HEK293 (cell line): ENCODE results near the gene DNAAF8.

ENCODE experiments used
- ATF2 ChIP-seq: fragments of 450-650 bp; formaldehyde crosslinking; IDR thresholded peaks from 2 replicates; pipeline ENCODE4 v1.5.1; 2016; ENCODE audit warnings: missing biosample characterization, missing genetic modification characterization, low read depth
- CTCF ChIP-seq: fragments of 450-650 bp; formaldehyde crosslinking; IDR thresholded peaks from 2 replicates; pipeline ENCODE4 v1.5.1; 2016; ENCODE audit warnings: missing biosample characterization, missing genetic modification characterization
- INSM2 ChIP-seq: fragments of 450-650 bp; formaldehyde crosslinking; IDR thresholded peaks from 2 replicates; pipeline ENCODE4 v1.5.1; 2016; ENCODE audit warnings: missing biosample characterization, missing genetic modification characterization
- KLF9 ChIP-seq: fragments of 450-650 bp; formaldehyde crosslinking; IDR thresholded peaks from 2 replicates; pipeline ENCODE4 v1.5.1; 2016; ENCODE audit warnings: missing biosample characterization, missing genetic modification characterization, low read depth
- MYNN ChIP-seq: fragments of 450-650 bp; formaldehyde crosslinking; IDR thresholded peaks from 2 replicates; pipeline ENCODE4 v1.5.1; 2016; ENCODE audit warnings: missing biosample characterization, missing genetic modification characterization, borderline replicate concordance
- SALL2 ChIP-seq: fragments of 450-650 bp; formaldehyde crosslinking; IDR thresholded peaks from 2 replicates; pipeline ENCODE4 v1.5.0; 2017; ENCODE audit warnings: missing biosample characterization, mild to moderate bottlenecking, missing genetic modification characterization, borderline replicate concordance
- ZBTB10 ChIP-seq: fragments of 450-650 bp; formaldehyde crosslinking; IDR thresholded peaks from 2 replicates; pipeline ENCODE4 v1.5.1; 2016; ENCODE audit warnings: missing biosample characterization, missing genetic modification characterization
- ZBTB7A ChIP-seq: fragments of 450-650 bp; formaldehyde crosslinking; IDR thresholded peaks from 2 replicates; pipeline ENCODE4 v1.5.1; 2016; ENCODE audit warnings: low read depth, missing biosample characterization, missing genetic modification characterization
- ZBTB8A ChIP-seq: fragments of 450-650 bp; formaldehyde crosslinking; IDR thresholded peaks from 2 replicates; pipeline ENCODE4 v1.5.1; 2016; ENCODE audit warnings: missing biosample characterization, missing genetic modification characterization
- ZFP41 ChIP-seq: fragments of 450-650 bp; formaldehyde crosslinking; IDR thresholded peaks from 2 replicates; pipeline ENCODE4 v1.5.1; 2016; ENCODE audit warnings: missing biosample characterization, missing genetic modification characterization, borderline replicate concordance
- ZNF10 ChIP-seq: fragments of 450-650 bp; formaldehyde crosslinking; IDR thresholded peaks from 2 replicates; pipeline ENCODE4 v1.5.1; 2017; ENCODE audit warnings: missing biosample characterization, missing genetic modification characterization
- ZNF148 ChIP-seq: fragments of 450-650 bp; formaldehyde crosslinking; IDR thresholded peaks from 2 replicates; pipeline ENCODE4 v1.5.0; 2017; ENCODE audit warnings: missing biosample characterization, missing genetic modification characterization, borderline replicate concordance
- ZNF157 ChIP-seq: fragments of 450-650 bp; formaldehyde crosslinking; IDR thresholded peaks from 2 replicates; pipeline ENCODE4 v1.5.1; 2016; ENCODE audit warnings: missing biosample characterization, missing genetic modification characterization
- ZNF175 ChIP-seq: fragments of 450-650 bp; formaldehyde crosslinking; IDR thresholded peaks from 2 replicates; pipeline ENCODE4 v1.5.1; 2016; ENCODE audit warnings: missing biosample characterization, missing genetic modification characterization
- ZNF184 ChIP-seq: fragments of 450-650 bp; IDR thresholded peaks from 2 replicates; pipeline ENCODE4 v1.5.1; 2018; ENCODE audit warnings: missing biosample characterization, mild to moderate bottlenecking, missing genetic modification characterization
- ZNF2 ChIP-seq: fragments of 450-650 bp; formaldehyde crosslinking; IDR thresholded peaks from 2 replicates; pipeline ENCODE4 v1.5.1; 2016; ENCODE audit warnings: missing biosample characterization, missing genetic modification characterization
- ZNF202 ChIP-seq: fragments of 450-650 bp; formaldehyde crosslinking; IDR thresholded peaks from 2 replicates; pipeline ENCODE4 v1.5.1; 2016; ENCODE audit warnings: missing biosample characterization, missing genetic modification characterization, borderline replicate concordance
- ZNF302 ChIP-seq: fragments of 450-650 bp; formaldehyde crosslinking; IDR thresholded peaks from 2 replicates; pipeline ENCODE4 v1.5.1; 2016; ENCODE audit warnings: missing biosample characterization, missing genetic modification characterization, low read depth
- ZNF335 ChIP-seq: fragments of 450-650 bp; formaldehyde crosslinking; conservative IDR thresholded peaks from 2 replicates; pipeline ENCODE4 v1.5.1; 2016; ENCODE audit warnings: missing biosample characterization, missing genetic modification characterization
- ZNF391 ChIP-seq: fragments of 450-650 bp; formaldehyde crosslinking; IDR thresholded peaks from 2 replicates; pipeline ENCODE4 v1.5.1; 2016; ENCODE audit warnings: low read depth, missing biosample characterization, missing genetic modification characterization, borderline replicate concordance
- ZNF426 ChIP-seq: fragments of 450-650 bp; formaldehyde crosslinking; IDR thresholded peaks from 2 replicates; pipeline ENCODE4 v1.5.1; 2017; ENCODE audit warnings: missing biosample characterization, missing genetic modification characterization, mild to moderate bottlenecking, inconsistent platforms, moderate library complexity
- ZNF473 ChIP-seq: fragments of 450-650 bp; formaldehyde crosslinking; IDR thresholded peaks from 2 replicates; pipeline ENCODE4 v1.5.1; 2017; ENCODE audit warnings: missing biosample characterization, missing genetic modification characterization
- ZNF560 ChIP-seq: fragments of 450-650 bp; formaldehyde crosslinking; IDR thresholded peaks from 2 replicates; pipeline ENCODE4 v1.5.1; 2017; ENCODE audit warnings: missing biosample characterization, missing genetic modification characterization, borderline replicate concordance
- ZNF610 ChIP-seq: fragments of 450-650 bp; formaldehyde crosslinking; IDR thresholded peaks from 2 replicates; pipeline ENCODE4 v1.5.1; 2016; ENCODE audit warnings: missing biosample characterization, missing genetic modification characterization, borderline replicate concordance
- ZNF621 ChIP-seq: fragments of 450-650 bp; formaldehyde crosslinking; IDR thresholded peaks from 2 replicates; pipeline ENCODE4 v1.5.1; 2017; ENCODE audit warnings: missing biosample characterization, missing genetic modification characterization
- ZNF623 ChIP-seq: fragments of 450-650 bp; formaldehyde crosslinking; IDR thresholded peaks from 2 replicates; pipeline ENCODE4 v1.5.1; 2016; ENCODE audit warnings: missing biosample characterization, missing genetic modification characterization
- ZNF654 ChIP-seq: fragments of 450-650 bp; formaldehyde crosslinking; IDR thresholded peaks from 2 replicates; pipeline ENCODE4 v1.5.1; 2016; ENCODE audit warnings: low read depth, missing biosample characterization, missing genetic modification characterization
- ZNF701 ChIP-seq: fragments of 450-650 bp; formaldehyde crosslinking; IDR thresholded peaks from 2 replicates; pipeline ENCODE4 v1.5.1; 2016; ENCODE audit warnings: missing biosample characterization, missing genetic modification characterization
- ZNF707 ChIP-seq: fragments of 450-650 bp; formaldehyde crosslinking; IDR thresholded peaks from 2 replicates; pipeline ENCODE4 v1.5.1; 2016; ENCODE audit warnings: missing biosample characterization, missing genetic modification characterization
- ZNF792 ChIP-seq: fragments of 450-650 bp; formaldehyde crosslinking; IDR thresholded peaks from 2 replicates; pipeline ENCODE4 v1.5.1; 2016; ENCODE audit warnings: missing biosample characterization, missing genetic modification characterization
- ZSCAN16 ChIP-seq: fragments of 450-650 bp; formaldehyde crosslinking; IDR thresholded peaks from 2 replicates; pipeline ENCODE4 v1.5.1; 2016; ENCODE audit warnings: missing biosample characterization, missing genetic modification characterization

The DNAAF8 gene

GRCh38 chr16:4766875-4767628 lies 32.7 kb downstream of the DNAAF8 start, which contains the start of gene ZNF500 (continued):
- TF ChIP-seq INSM2 (tag by site-specific recombination): no peak
- no peak for TF ChIP-seq ZNF473 (tag by site-specific recombination)
- TF ChIP-seq ZNF560 (tag by site-specific recombination): no peak
- no peak for TF ChIP-seq ZNF623 (tag by site-specific recombination)
- TF ChIP-seq MYNN (tag by site-specific recombination): no peak
- no peak for TF ChIP-seq ZNF621 (tag by site-specific recombination)
- TF ChIP-seq ZNF701 (tag by site-specific recombination): no peak
- no peak for TF ChIP-seq ZNF148
- TF ChIP-seq ATF2 (tag by site-specific recombination): no peak
- TF ChIP-seq ZNF2: peak; percentile 26; the same call in 1 of the 2 replicates
- TF ChIP-seq SALL2: no peak
- TF ChIP-seq ZBTB8A (tag by site-specific recombination): peak; percentile 34; the same call in 1 of the 2 replicates
- TF ChIP-seq ZNF610 (tag by site-specific recombination): 0 out of 2 replicates have a peak, but pooled peaks have one; percentile 11
- peak; percentile 72 for TF ChIP-seq ZBTB7A (tag by site-specific recombination)
- TF ChIP-seq ZNF792 (tag by site-specific recombination): no peak
- TF ChIP-seq ZNF302 (tag by site-specific recombination): no peak
- TF ChIP-seq ZNF426 (tag by site-specific recombination): no peak
- no peak for TF ChIP-seq CTCF (tag by site-specific recombination)
- no peak for TF ChIP-seq ZNF175 (tag by site-specific recombination)
- no peak for TF ChIP-seq ZNF184 (tag by site-specific recombination)
- no peak for TF ChIP-seq ZNF654 (tag by site-specific recombination)
- TF ChIP-seq ZNF335: peak; percentile 84
- TF ChIP-seq ZNF157 (tag by site-specific recombination): no peak
- TF ChIP-seq KLF9 (tag by site-specific recombination): peak; percentile 95
- 0 out of 2 replicates have a peak, but pooled peaks have one; percentile 6 for TF ChIP-seq ZNF391 (tag by site-specific recombination)
- TF ChIP-seq ZSCAN16 (tag by site-specific recombination): no peak
- TF ChIP-seq ZNF707 (tag by site-specific recombination): no peak
- TF ChIP-seq ZNF10 (tag by site-specific recombination): no peak
- no peak; the same call in none of the 2 replicates for TF ChIP-seq ZBTB10 (tag by site-specific recombination)
- TF ChIP-seq ZFP41 (tag by site-specific recombination): no peak
- no peak for TF ChIP-seq ZNF202 (tag by site-specific recombination)
